Ectodermal cell (in vitro differentiated cells): Measurements from ENCODE around the gene LYPD3.
"Not testable (repeated sequence)": the region's sequence is repeated elsewhere in the genome, so short reads cannot be mapped to it uniquely, and the experiment has no call there.

Experiments
- H3K27ac ChIP-seq: 2 replicates; pipeline ENCODE4 v1.7.0; 2013; ENCODE audit warnings: mild to moderate bottlenecking, low read depth, low read length; ENCODE audit not compliant: insufficient read depth, poor library complexity, severe bottlenecking
- H3K27me3 ChIP-seq: 2 replicates; pipeline ENCODE4 v1.7.0; 2013; ENCODE audit warnings: mild to moderate bottlenecking, low read length; ENCODE audit not compliant: insufficient read depth, control insufficient read depth, poor library complexity, severe bottlenecking
- H3K36me3 ChIP-seq: one replicate; pipeline ENCODE4 v1.7.0; 2013; ENCODE audit warnings: low read length; ENCODE audit not compliant: control insufficient read depth, insufficient read depth
- H3K4me1 ChIP-seq: one replicate; pipeline ENCODE4 v1.7.0; 2013; ENCODE audit warnings: low read length; ENCODE audit not compliant: control insufficient read depth, insufficient read depth
- H3K4me3 ChIP-seq: 2 replicates; pipeline ENCODE4 v1.7.0; 2013; ENCODE audit warnings: low read depth, low read length, control low read depth; ENCODE audit not compliant: insufficient read depth
- H3K9me3 ChIP-seq: 2 replicates; pipeline ENCODE4 v1.7.0; 2013; ENCODE audit warnings: mild to moderate bottlenecking, low read length, moderate library complexity; ENCODE audit not compliant: control insufficient read depth
- WGBS, 2 experiments: methylation state at CpG; one replicate each; pipeline ENCODE4 v1.1.7; 2013; ENCODE audit warnings: missing lambda C conversion rate in 2 of 2; 5-methylcytosine and 5-hydroxymethylcytosine counted together

The LYPD3 gene

DNA sequence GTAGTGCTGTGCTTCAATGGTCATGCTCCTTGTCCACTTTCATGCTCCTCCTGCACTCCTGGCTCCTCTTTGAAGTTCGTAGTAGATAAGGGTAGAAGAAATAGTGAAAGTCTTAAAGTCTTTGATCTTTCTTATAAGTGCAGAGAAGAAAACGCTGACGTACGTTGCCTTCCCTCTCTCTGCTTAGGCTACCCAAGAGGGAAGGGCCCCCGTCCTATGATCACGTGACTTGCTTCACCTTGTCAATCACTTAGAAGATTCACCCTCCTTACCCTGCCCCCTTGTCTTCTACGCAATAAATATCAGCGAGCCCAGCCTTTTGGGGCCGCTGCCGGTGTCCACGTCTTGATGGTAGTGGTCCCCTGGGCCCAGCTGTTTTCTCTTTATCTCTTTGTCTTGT is 28.1 kb downstream of the LYPD3 start:
- H3K4me3 ChIP-seq, H3K4me1 ChIP-seq, H3K36me3 ChIP-seq, H3K27ac ChIP-seq, H3K27me3 ChIP-seq, H3K9me3 ChIP-seq: not testable (repeated sequence)
- WGBS, 2 experiments = 89 to 92% methylated on average over 11 of the region's 11 CpGs

DNA sequence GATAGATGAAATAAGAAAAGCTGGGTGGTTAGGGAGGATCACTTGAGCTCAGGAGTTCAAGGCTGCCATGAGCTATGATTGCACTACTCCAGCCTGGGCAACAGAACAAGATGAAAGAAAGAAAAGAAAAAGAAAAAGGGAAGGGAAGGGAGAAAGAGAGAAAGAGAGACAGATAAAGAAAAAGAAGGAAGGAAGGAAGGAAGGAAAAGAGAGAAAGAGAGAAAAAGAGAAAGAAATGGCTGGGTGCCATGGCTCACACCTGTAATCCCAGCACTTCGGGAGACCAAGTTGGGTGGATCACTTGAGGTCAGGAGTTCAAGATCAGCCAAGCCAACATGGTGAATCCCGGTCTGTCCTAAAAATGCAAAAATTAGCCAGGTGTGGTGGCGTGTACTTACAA is 29.6 kb downstream of the LYPD3 start:
- no peaks in the 10 kb centered on the region for H3K9me3 ChIP-seq
- H3K4me3 ChIP-seq = no peak overlapping the region
- H3K4me1 ChIP-seq = no peaks in the 10 kb centered on the region
- H3K27ac ChIP-seq = no peak overlapping the region
- no peaks in the 10 kb centered on the region for H3K27me3 ChIP-seq
- WGBS, 2 experiments = 89 to 90% methylated on average over 3 of the region's 3 CpGs
- H3K36me3 ChIP-seq = no peaks in the 10 kb centered on the region

DNA sequence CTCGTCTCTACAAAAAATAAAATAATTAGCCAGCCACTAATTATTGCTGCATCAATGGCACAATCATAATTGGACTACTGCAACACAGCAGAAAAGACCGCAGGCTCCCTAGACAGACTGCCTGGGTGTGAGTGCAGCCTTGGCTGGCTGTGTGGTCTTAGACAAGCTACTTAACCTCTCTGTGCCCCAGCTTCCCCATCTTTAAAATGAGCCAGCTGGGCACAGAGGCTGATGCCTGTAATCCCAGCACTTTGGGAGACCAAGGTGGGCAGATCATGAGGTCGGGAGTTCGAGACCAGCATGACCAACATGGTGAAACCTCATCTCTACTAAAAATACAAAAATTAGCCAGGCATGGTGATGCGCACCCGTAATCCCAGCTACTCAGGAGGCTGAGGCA is 31.7 kb downstream of the LYPD3 start:
- Histone ChIP-seq H3K27ac (no peak overlapping the region), H3K36me3 (no peaks in the 10 kb centered on the region), H3K9me3 (no peaks in the 10 kb centered on the region), H3K4me3 (no peak overlapping the region), H3K4me1 (no peaks in the 10 kb centered on the region), H3K27me3 (no peaks in the 10 kb centered on the region)
- WGBS, 2 experiments = 93 to 96% methylated on average over 6 of the region's 6 CpGs

DNA sequence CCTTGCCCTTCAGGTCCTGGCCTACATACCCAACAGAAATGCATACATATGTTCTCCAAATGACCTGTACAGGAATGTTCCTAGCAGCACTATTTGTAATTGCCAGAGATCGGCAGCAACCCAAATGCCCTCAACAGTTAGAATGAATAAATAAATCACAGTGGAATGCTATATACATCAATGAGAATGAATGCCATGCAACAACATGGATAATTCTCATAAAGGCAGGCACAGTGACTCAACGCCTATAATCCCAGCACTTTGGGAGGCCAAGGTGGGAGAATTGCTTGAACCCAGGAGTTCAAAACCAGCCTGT is 32.1 kb downstream of the LYPD3 start:
- WGBS, 2 experiments = 85 to 86% methylated on average over 2 of the region's 2 CpGs
- no peaks in the 10 kb centered on the region for H3K27me3 ChIP-seq
- no peaks in the 10 kb centered on the region for H3K4me1 ChIP-seq
- no peak overlapping the region for H3K4me3 ChIP-seq
- H3K36me3 ChIP-seq = no peaks in the 10 kb centered on the region
- H3K9me3 ChIP-seq = no peaks in the 10 kb centered on the region
- no peak overlapping the region for H3K27ac ChIP-seq

DNA sequence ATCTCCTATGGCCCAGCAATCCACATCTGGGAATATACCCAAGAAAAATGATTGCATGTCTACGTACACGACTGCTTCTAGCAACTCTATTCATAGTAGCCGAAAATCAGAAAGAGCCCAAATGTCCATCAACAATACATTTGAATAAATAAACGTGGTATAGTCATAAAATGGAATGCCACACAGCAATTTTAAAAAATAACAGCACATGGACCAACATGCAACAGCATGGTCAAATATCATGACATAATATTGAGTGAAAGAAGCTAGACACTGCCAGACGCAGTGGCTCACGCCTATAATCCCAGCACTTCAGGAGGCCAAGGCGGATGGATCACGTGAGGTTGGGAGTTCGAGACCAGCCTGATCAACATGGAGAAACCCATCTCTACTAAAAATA is 34.4 kb downstream of the LYPD3 start:
- no peak overlapping the region for H3K27ac ChIP-seq
- H3K9me3 ChIP-seq = no peaks in the 10 kb centered on the region
- H3K4me3 ChIP-seq = no peak overlapping the region
- no peaks in the 10 kb centered on the region for H3K27me3 ChIP-seq
- H3K36me3 ChIP-seq = no peaks in the 10 kb centered on the region
- no peaks in the 10 kb centered on the region for H3K4me1 ChIP-seq
- 92 to 94% methylated on average over 8 to 9 of the region's 9 CpGs for WGBS, 2 experiments

DNA sequence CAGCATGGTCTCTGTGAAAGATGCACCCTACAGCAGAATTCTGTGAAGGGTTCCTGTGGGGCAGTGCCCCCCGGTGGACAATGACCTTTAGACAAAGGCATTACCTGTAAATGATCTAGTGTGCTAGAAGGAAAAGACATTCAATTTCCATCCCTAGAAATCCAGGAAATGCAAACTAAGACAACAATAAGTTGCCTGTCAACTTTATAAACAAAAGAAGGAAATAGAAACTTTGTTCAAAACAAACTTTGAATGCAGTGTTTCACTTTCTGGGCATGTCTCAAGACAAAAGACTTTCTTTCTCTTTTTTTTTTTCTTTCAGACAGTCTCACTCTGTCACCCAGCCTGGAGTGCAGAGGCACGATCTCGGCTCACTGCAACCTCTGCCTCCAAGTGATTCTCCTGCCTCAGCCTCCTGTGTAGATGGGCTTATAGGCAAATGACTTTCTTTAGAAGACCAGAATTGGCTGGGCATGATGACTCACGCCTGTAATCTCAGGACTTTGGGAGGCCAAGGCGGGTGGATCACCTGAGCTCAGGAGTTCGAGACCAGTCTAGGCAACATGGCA is 35.2 kb downstream of the LYPD3 start:
- H3K27ac ChIP-seq = no peak overlapping the region
- WGBS, 2 experiments = 76 to 78% methylated on average over 6 of the region's 6 CpGs

DNA sequence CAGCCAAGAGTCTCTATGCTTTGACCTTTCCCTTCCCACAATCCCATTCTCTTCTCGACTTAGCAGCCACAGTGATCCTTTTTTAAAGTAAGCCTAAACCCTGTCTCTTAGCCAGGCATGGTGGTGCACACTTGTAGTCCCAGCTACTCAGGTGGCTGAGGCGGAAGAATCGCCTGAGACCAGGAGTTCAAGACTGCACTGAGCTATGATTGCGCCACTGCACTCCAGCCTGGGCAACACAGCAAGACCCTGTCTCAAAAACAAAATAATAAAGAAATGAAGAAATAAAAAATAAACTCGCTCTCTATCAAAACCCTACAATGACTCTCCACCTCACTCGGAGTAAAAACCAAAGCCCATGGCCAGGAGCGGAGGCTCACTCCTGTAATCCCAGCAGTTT is 36.0 kb downstream of the LYPD3 start:
- WGBS, 2 experiments = 87 to 91% methylated on average over 6 to 7 of the region's 7 CpGs
- Histone ChIP-seq H3K4me1 (no peaks in the 10 kb centered on the region), H3K27ac (no peak overlapping the region), H3K27me3 (no peaks in the 10 kb centered on the region), H3K9me3 (no peaks in the 10 kb centered on the region), H3K4me3 (no peak overlapping the region), H3K36me3 (no peaks in the 10 kb centered on the region)

More for the DNA sequence above, 35.2 kb downstream of the LYPD3 start:
- Histone ChIP-seq H3K4me1 (no peaks in the 10 kb centered on the region), H3K4me3 (no peak overlapping the region), H3K36me3 (no peaks in the 10 kb centered on the region), H3K27me3 (no peaks in the 10 kb centered on the region), H3K9me3 (no peaks in the 10 kb centered on the region)

DNA sequence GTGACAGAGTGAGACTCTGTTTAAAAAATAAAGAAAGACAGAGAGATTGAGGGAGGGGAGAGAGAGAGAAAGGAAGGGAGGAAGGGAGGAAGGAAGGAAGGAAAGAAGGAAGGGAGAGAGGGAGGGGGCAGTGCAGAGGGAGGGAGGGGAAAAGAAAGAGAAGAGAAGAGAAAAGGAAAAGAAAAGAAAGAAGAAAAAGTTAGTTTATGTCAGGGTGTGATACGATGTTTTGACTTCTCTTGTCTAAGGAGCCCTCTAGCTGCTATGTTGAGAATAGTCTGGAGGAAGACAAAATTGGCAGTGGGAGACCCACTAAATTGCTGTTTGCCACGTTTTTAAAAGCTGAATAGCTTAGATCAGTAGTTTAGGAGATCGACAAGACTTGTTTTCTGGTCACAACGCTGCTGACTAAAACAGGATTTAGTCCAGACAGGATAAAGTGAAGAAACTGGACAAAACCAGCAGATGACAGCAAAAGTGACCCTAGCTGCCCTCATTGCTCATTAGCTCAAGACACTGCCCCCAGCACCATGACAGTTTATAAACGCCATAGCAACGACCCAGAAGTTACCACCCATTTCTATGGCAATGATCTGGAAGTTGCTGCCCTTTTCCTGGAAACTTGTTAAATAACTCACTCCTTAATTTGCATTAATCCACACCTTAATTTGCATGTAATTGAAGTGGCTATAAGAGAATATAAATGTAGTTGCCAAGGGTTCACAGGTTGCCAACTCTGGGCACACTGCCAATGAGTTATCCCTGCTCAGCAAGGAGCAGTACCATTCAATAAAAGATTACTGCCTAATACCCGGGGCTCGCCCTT is 39.6 kb downstream of the LYPD3 start:
- H3K9me3 ChIP-seq = no peaks in the 10 kb centered on the region
- no peak overlapping the region for H3K4me3 ChIP-seq
- no peaks in the 10 kb centered on the region for H3K27me3 ChIP-seq
- H3K4me1 ChIP-seq = no peaks in the 10 kb centered on the region
- 43 to 44% methylated on average over 8 of the region's 8 CpGs for WGBS, 2 experiments
- H3K27ac ChIP-seq = no peak overlapping the region
- H3K36me3 ChIP-seq = no peaks in the 10 kb centered on the region

DNA sequence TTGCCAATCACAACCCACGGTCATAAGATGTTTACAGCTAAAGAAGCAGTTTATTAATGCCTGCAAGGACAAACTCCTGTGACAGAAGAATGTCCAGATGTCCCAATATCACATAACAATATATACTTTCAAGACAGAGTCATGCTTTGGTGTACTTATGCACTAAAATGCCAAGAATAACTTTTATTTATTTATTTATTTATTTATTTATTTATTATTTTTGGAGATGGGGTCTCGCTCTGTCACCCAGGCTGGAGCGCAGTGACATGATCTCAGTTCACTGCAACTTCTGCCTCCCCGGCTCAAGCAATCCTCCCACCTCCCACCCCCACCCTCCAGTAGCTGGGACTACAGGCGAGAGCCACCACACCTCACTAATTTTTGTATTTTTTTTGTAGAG is 41.6 kb downstream of the LYPD3 start:
- 76 to 92% methylated on average over 5 of the region's 5 CpGs for WGBS, 2 experiments
- no peaks in the 10 kb centered on the region for H3K4me1 ChIP-seq
- no peaks in the 10 kb centered on the region for H3K9me3 ChIP-seq
- no peak overlapping the region for H3K27ac ChIP-seq
- H3K4me3 ChIP-seq = no peak overlapping the region
- H3K27me3 ChIP-seq = no peaks in the 10 kb centered on the region
- H3K36me3 ChIP-seq = no peaks in the 10 kb centered on the region

DNA sequence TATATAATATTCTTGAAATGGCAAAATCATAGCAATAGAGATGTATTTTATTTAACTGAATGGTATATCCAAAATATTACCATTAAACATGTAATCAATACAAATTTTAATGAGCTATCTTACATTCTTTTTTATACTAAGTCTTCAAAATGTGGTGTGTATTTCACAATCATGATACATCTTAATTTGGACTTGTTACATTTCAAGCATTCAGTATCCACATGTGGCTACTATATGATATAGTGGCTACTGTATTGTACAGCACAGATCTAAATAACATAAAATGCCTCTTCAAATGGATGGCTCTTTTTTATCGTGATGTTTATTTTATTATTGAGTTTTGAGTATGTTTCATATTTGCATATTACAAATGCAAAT is 42.7 kb downstream of the LYPD3 start:
- no peaks in the 10 kb centered on the region for H3K9me3 ChIP-seq
- WGBS, 2 experiments = no CpG with 5 or more reads among the region's 1 CpG
- H3K27me3 ChIP-seq = no peaks in the 10 kb centered on the region
- H3K27ac ChIP-seq = no peak overlapping the region
- H3K4me3 ChIP-seq = no peak overlapping the region
- no peaks in the 10 kb centered on the region for H3K4me1 ChIP-seq
- H3K36me3 ChIP-seq = no peaks in the 10 kb centered on the region
